Measurements from ENCODE around the gene POLR3E.
A peak's percentile ranks its signal among the peaks of the same experiment; 100 is the strongest.
"Not testable (repeated sequence)": the region's sequence is repeated elsewhere in the genome, so short reads cannot be mapped to it uniquely, and the experiment has no call there.

Gene POLR3E

DNA sequence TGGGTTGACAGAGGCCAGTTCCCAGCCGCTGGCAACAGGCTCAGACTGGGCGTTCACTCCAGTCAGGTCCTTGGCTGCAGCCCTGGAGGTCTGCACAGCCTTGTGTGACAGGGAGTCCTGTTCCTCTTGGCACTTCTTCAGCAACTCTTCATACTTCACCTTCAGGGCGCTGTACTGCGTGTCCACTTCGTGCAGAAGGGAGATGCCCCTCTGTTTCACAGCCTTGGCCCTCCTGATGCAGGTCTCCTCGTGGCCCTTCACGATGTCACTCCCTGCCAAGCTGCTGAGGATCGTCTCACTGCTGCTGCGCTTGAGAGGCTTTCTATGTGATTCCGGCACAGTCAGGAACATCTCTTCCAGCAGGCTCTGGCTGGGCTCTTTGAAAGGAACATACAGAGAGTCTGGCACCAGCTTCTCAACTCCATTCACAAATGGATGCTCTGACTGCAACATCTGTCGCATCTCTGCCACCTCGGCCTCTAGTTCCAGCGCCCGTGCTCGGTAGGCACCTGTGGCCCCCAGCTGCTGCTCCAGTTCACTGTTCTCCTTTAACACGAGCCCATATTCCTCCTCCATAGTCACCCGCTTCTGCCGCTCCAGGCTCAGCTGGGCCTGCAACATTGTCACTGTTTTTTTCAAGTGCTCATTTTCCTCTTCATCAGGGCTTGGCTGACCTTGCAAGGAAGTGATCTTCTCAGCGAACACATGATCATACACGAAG, 50.1 kb downstream of the POLR3E start:
- peaks cover 20% of the 10 kb centered on the region for H3K4me1 ChIP-seq (ENCODE audit: insufficient read depth, poor library complexity, severe bottlenecking)
- TF ChIP-seq CTCF (IDR thresholded peaks at IDR 0.05; ENCODE audit: poor library complexity, severe bottlenecking), result no peak
- no peak overlapping the region for H3K4me3 ChIP-seq (ENCODE audit: severe bottlenecking)
- DNase-seq (ENCODE audit: low spot score) (no peak), ATAC-seq (ENCODE audit: low read depth) (no peak)
- peak overlapping the region; percentile 29 for H3K27ac ChIP-seq (ENCODE audit: poor library complexity, severe bottlenecking)
- no peaks in the 10 kb centered on the region for H3K9me3 ChIP-seq (ENCODE audit: severe bottlenecking)
- no peaks in the 10 kb centered on the region for H3K27me3 ChIP-seq (ENCODE audit: insufficient read depth, poor library complexity, severe bottlenecking)
- H3K36me3 ChIP-seq (ENCODE audit: low read depth), result peaks cover 75% of the 10 kb centered on the region

- H3K4me1 ChIP-seq (ENCODE audit: insufficient read depth, poor library complexity, severe bottlenecking), result peaks cover 20% of the 10 kb centered on the region
- peak; percentile 90 for ATAC-seq (ENCODE audit: low read depth)
- H3K9me3 ChIP-seq (ENCODE audit: severe bottlenecking), result no peaks in the 10 kb centered on the region
- TF ChIP-seq CTCF (IDR thresholded peaks at IDR 0.05; ENCODE audit: poor library complexity, severe bottlenecking), result no peak
- no peak overlapping the region for H3K4me3 ChIP-seq (ENCODE audit: severe bottlenecking)
- no peak for DNase-seq (ENCODE audit: low spot score)
- peak overlapping the region; percentile 58 for H3K27ac ChIP-seq (ENCODE audit: poor library complexity, severe bottlenecking)
- H3K27me3 ChIP-seq (ENCODE audit: insufficient read depth, poor library complexity, severe bottlenecking), result no peaks in the 10 kb centered on the region
- peaks cover 82% of the 10 kb centered on the region for H3K36me3 ChIP-seq (ENCODE audit: low read depth)
These were observed 51.1 kb downstream of the POLR3E start for GRCh38 chr16:22348291-22348690.

GRCh38 chr16:22351017-22351416, 53.8 kb downstream of the POLR3E start:
- H3K9me3 ChIP-seq (ENCODE audit: severe bottlenecking); DNase-seq (ENCODE audit: low spot score); ATAC-seq (ENCODE audit: low read depth); H3K27ac ChIP-seq (ENCODE audit: poor library complexity, severe bottlenecking); H3K27me3 ChIP-seq (ENCODE audit: insufficient read depth, poor library complexity, severe bottlenecking); H3K4me3 ChIP-seq (ENCODE audit: severe bottlenecking): not testable (repeated sequence)
- Histone ChIP-seq H3K4me1 (ENCODE audit: insufficient read depth, poor library complexity, severe bottlenecking) (peaks cover 23% of the 10 kb centered on the region), H3K36me3 (ENCODE audit: low read depth) (peaks cover 90% of the 10 kb centered on the region)

GRCh38 chr16:22352140-22352539, 54.9 kb downstream of the POLR3E start:
- DNase-seq (ENCODE audit: low spot score) (no peak), ATAC-seq (ENCODE audit: low read depth) (no peak)
- H3K4me1 ChIP-seq (ENCODE audit: insufficient read depth, poor library complexity, severe bottlenecking), result peaks cover 20% of the 10 kb centered on the region
- no peak overlapping the region for H3K27ac ChIP-seq (ENCODE audit: poor library complexity, severe bottlenecking)
- no peak for TF ChIP-seq CTCF (IDR thresholded peaks at IDR 0.05; ENCODE audit: poor library complexity, severe bottlenecking)
- peaks cover 82% of the 10 kb centered on the region for H3K36me3 ChIP-seq (ENCODE audit: low read depth)
- H3K4me3 ChIP-seq (ENCODE audit: severe bottlenecking), result no peak overlapping the region
- H3K9me3 ChIP-seq (ENCODE audit: severe bottlenecking), result no peaks in the 10 kb centered on the region
- H3K27me3 ChIP-seq (ENCODE audit: insufficient read depth, poor library complexity, severe bottlenecking), result no peaks in the 10 kb centered on the region

- H3K4me3 ChIP-seq (ENCODE audit: severe bottlenecking), result no peak overlapping the region
- H3K27ac ChIP-seq (ENCODE audit: poor library complexity, severe bottlenecking), result no peak overlapping the region
- no peak for ATAC-seq (ENCODE audit: low read depth)
- no peaks in the 10 kb centered on the region for H3K27me3 ChIP-seq (ENCODE audit: insufficient read depth, poor library complexity, severe bottlenecking)
- no peak for DNase-seq (ENCODE audit: low spot score)
- H3K36me3 ChIP-seq (ENCODE audit: low read depth), result peaks cover 76% of the 10 kb centered on the region
- no peaks in the 10 kb centered on the region for H3K9me3 ChIP-seq (ENCODE audit: severe bottlenecking)
- peaks cover 20% of the 10 kb centered on the region for H3K4me1 ChIP-seq (ENCODE audit: insufficient read depth, poor library complexity, severe bottlenecking)
- no peak for TF ChIP-seq CTCF (IDR thresholded peaks at IDR 0.05; ENCODE audit: poor library complexity, severe bottlenecking)
These were observed 55.5 kb downstream of the POLR3E start for GRCh38 chr16:22352723-22353122.

All from RWPE2 (cell line).